ENCODE results near the gene RMP24.

- TF ChIP-seq CTCF (IDR thresholded peaks at IDR 0.05) (no peak), POLR2A (IDR thresholded peaks at IDR 0.05) (no peak)
Measured at GRCh38 chr18:36020174-36020711, 47.8 kb downstream of the RMP24 start.
